ENCODE results near the gene MAOB.
"Not testable (repeated sequence)": the region's sequence is repeated elsewhere in the genome, so short reads cannot be mapped to it uniquely, and the experiment has no call there.

Gene MAOB

DNA sequence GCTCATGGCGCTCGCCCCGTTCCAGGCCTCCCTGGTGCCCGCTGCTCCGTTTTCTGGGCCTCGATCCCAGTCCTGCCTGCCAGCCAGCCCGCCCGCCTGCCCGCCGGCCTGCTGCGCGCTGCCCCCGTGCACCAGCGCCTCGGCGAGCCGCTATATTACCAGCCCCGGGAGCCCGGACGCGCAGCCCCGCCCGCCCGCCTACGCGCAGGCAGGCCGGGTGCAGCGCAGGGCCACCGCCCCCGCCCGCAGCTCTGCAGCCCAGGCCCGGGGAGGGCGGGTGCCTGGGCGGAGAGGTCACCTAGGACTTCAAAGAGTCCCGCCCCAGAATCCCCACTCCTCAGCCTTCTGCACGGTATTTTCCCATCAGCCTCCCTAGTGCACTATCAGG is at the start of gene MAOB:
MAOB (minus strand) TSS at position 157 of the 388 bp plus-strand sequence; CDS start at position 6, 151 bp downstream.
- no peak for DNase-seq

DNA sequence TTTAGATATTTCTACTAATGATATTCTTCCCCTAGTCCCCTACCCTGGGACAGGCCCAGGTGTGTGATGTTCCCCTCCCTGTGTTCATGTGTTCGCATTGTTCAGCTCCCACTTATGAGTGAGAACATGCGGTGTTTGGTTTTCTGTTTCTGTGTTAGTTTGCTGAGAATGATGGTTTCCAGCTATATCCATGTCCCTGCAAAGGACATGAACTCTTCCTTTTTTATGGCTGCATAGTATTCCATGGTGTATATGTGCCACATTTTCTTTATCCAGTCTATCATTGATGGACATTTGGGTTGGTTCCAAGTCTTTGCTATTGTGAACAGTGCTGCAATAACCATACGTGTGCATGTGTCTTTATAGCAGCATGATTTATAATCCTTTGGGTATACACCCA is 39.8 kb upstream of the MAOB start:
- not testable (repeated sequence) for DNase-seq

GRCh38 chrX:43910772-43911171 is 28.5 kb upstream of the MAOB start:
- not testable (repeated sequence) for DNase-seq

DNA sequence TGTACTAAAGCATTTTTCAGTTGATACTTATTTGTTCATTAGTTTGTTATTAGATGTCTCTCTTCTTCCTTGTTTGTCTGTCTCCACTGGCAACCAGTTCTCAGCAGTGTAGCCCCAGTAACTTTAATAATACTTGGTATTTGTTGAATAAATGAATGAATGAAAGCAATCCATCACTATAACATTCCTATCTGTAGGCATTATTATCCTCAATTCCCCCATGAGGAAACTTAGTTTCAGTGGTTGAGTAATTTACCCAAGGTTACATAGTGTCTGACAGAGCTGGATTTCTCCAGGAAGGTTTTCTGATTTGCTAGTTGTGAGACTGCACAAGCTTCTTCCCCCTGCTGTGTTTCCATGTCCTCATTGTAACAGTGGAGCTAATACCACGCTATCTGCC is 27.8 kb upstream of the MAOB start:
- no peak for DNase-seq

DNA sequence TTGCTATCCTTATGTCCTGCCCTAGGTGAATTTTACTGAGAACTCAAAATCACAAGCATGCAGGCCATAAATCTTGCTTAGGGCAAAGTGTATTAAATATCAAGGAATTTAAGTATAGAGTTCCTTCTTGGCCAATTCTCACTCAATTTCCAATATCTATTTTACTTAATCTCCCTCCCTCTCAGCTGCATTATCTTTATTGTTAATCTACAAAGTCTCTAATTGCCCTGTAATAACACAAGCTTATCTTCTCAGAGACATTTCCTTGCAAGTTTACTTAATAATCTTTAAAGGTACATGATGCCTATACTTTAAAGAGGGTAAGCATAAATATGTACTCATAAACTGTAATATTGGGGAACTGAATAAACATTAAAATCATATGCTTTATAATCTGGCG is 26.9 kb upstream of the MAOB start:
- DNase-seq: no peak

DNA sequence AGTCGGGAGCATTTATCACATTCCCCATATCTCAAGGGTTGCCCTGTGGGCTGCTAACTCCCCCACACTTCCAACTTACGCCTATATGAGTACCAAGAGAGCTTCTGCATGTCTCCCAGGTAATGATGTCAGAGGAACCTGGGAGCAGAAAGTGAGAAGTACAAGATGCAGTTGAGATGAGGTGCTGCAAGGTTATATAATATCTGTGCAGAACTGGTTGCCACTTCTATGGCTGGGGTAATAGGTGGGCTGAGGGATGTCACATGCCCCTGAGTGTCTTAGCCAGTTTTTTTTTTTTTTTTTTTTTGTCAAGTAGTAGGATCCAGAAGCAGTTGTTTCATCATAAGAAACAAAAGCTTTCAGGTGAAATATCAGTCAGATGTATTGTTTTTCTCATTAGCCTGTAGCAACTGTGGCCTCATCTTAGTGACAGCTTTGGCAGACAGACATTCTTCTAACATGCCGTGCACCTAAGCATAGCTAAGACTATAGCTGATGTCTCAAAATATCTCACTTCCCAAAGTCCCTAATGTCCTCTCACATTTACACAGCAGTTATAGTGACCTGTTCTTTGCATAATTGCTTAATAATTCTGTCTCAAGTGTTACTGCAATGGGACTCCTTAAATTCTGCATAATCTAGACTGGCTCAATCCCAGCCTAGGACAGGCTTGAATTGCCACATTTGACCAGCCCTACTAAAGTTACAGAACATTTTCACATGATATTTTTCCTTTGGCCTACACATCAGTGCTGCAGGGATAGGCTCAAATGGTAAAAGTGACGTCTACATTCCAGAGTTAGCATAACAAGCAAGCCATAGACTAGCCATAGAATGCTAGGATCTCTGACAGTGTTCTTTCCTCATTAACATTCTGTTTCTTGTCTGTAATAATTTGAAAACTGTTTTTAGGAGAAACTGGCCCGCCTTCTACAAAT is 17.9 kb upstream of the MAOB start:
- no peak for DNase-seq

- no peak for DNase-seq
Observed at GRCh38 chrX:43898406-43899035, 16.3 kb upstream of the MAOB start.

GRCh38 chrX:43897290-43897689 is 15.0 kb upstream of the MAOB start:
- no peak for DNase-seq

DNA sequence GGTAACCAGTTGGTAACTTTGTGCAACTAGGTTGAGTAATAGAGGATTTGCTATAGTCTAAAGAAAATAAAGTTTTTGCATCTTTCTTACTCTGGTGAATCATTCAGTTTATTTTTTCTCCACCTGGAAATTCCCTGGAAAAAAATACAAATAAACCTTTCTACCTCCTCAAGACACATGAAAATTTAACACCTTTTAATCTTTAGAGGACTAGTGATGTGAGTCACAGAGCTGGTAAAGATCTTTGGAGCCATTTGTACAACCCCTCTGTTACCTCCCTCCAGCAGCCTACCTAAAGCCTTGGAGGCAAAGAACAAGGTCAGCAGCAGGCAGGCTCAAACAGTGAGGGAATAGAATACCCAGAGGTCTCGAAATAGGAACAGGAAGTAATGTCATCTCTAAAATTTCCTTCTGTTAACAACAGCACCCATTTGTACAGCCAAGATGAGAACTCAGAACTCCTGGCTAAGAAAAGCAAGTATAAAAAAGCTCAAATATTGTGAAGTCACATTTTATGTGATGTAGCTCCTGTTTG is 10.2 kb upstream of the MAOB start:
- no peak for DNase-seq

DNA sequence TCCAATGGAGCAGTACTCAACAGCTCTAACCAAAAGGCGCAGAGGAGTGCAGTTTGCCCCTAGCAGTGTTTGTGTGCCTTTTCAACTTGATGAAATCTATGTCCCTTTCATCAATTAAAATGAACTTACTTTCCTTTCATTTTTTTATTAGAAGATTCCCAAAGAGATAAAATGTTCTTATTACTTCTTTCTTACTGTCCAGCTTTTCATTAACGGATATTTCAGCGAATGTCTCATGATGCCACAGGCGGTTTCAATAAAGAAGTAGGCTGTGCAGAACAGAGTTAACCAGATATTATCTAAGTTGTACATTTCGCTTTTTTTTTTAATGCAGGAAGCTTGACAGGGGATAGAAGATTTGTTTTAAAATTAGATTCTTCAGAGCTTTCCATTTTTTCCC is 3.4 kb upstream of the MAOB start:
- DNase-seq: no peak

DNA sequence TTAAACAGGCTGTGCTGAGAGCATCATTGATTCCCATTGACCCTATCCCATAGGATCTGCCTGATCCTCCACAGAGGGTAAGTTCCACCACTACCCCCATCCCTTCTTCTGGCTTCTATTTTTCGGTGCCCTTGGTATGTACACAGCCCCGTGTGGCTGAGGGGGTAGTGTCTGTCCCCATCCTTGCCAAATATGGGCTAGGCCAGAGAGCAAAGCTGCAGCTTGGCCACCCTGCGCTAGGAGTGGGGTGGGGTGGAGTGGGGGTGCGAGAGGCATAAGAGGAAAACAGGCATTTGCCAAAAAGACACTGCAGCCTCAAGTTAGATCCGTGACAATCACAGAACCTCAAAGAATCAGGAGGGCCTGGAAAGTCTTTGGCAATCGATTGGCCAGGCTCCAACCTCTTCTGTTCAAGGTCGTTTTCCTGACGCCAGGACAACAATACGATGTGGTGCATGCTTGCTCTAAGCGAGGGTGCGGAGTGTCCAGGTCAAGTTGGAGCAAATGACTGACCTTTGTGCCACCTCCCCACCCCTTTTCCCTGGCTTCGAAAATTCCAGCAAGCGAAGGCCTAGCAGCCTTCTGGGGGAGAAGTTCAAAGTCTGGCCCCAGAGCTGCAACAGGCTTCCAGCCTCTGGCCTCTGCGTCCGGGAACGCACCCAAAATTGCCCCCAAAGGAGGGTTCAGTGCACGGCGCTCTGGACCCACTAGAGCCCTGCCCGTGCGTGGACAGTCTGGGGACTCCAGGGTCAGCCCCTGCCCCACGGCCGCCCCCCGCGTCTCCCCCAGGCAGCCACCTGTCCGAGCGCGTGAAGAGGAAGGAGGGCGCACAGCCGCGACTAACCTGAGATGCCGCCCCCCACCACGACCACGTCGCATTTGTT is 598 bp downstream of the MAOB start:
- no peak for DNase-seq

- DNase-seq: no peak
Observed at GRCh38 chrX:43880425-43880824, 1.8 kb downstream of the MAOB start.

GRCh38 chrX:43878906-43879526 is 3.2 kb downstream of the MAOB start:
- DNase-seq: no peak

GRCh38 chrX:43876680-43877079 is 5.6 kb downstream of the MAOB start:
- DNase-seq: no peak

DNA sequence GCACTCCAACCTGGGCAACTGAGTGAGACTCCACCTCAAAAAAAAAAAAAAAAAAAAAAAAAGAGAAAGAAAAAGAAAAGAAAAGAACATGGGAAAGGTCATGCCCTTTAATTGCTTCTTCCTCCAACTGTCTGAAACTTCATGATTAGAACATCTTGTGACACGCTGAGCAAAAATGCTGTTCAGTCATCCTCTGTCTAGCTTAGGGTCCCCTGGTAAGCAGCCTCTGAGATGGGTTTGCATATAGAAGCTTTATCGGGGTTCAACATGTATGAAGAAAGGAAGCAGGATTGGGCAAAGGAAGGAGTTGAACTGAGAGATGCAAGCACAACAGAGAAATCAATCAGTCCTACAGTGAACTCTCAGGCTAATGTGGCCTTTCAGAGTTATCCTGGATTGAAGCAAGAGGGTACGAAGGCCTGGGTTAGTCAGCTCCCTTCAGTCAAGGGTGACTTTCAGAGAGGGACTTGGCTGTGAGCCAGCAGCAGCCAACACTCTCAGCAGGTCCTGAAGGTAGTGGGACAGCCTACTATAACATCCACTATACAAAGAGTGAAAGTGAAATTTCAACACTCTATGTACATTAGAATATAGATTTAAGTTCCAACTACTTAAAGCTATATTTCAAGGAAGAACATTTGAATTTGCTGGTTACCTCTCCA is 11.4 kb downstream of the MAOB start:
- DNase-seq: no peak

- DNase-seq: no peak
Observed at GRCh38 chrX:43870011-43870410, 12.2 kb downstream of the MAOB start.

DNA sequence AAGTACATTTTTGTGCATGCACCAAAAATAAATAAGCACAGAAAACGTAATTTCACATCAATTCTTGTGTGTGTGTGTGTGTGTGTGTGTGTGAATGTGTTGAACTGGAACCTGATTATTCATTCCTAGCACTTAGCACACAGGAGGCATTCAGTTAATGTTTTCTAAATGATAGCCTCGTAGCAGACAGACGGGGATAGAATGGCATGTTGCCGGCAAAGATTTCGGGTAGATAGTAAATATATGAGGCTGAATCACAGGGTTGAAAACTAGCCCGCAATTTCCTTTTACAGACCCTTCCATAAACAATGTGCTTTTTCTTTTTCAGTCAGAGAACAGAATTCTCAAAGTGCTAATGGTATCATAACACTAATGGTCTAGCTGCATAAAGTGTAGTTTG is 13.5 kb downstream of the MAOB start:
- DNase-seq: no peak

DNA sequence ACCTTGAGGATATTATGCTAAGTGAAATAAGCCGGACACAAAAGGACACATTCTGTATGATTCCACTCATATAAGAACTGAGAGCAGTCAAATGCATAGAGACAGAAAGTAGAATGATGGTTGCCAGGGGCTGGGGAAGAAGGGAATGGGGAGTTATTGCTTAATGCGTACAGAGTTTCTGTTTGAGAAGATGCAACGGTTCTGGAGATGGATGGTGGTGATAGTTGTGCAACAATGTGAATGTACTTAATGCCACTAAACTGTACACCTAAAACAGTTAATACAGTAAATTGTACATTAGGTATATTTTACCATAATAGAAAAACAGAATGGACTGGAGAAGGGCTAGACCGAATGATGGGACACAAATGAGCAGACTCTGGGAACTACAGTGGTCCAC is 15.8 kb downstream of the MAOB start:
- no peak for DNase-seq

- DNase-seq: no peak
Observed at GRCh38 chrX:43865791-43866190, 16.5 kb downstream of the MAOB start.

DNA sequence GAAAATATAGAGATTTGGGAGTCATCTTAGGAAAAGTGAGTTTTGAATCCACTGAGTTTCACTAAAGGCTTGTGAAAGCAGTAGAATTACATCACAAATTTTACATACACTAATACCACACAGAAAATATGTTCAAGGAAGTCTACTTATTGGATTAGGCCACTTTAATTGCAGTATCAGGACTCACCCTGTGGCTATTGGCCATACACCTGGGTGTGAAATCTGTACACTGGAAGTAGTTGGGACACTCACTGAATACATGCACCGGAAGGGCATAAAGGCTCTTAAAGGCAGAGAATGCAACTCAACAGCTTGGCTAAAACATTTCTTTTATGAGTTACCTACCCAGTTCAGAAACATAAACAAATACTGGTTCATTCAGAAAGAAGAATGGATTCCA is 19.8 kb downstream of the MAOB start:
- DNase-seq: no peak

- no peak for DNase-seq
Observed at GRCh38 chrX:43861750-43862149, 20.5 kb downstream of the MAOB start.

Data from fibroblast of skin of right biceps (primary cell).